WI38 (cell line): Measurements from ENCODE around the gene METTL26.

Source experiments
- H3K4me3 ChIP-seq: 2 replicates; pipeline ENCODE4 v1.5.1; 2011; ENCODE audit warnings: low read depth, mild to moderate bottlenecking, control low read depth, low read length
- CTCF ChIP-seq: IDR thresholded peaks from 2 replicates; pipeline ENCODE4 v1.5.1; 2012; ENCODE audit warnings: low read depth, mild to moderate bottlenecking, control low read depth, low read length

METTL26 gene

DNA sequence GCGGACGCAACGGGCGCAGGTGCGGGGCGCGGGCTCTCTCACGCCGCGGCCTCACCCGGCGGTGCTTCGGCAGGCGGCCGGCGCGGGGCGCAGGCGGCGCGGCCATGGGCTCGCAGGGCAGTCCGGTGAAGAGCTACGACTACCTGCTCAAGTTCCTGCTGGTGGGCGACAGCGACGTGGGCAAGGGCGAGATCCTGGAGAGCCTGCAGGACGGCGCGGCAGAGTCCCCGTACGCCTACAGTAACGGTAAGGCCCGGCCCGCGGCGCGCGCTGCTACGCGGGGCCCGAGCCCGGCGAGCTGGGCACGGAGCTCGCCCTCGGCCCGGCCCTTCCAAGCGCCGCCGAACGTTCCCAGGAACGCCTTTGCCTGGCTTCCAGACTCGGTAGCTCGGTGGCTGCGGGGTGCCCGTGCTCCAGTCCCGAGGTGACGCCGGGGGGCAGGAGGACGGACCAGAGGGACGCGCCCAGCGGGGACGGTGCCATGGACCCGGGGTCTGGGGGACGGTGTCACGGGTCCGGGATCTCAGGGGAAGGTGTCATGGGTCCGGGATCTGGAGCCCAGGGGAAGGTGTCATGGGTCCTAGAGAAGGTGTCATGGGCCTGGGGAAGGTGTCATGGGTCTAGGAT lies 45.8 kb downstream of the METTL26 start:
- TF ChIP-seq CTCF: no peak
- peak overlapping the region; percentile 87 for H3K4me3 ChIP-seq

DNA sequence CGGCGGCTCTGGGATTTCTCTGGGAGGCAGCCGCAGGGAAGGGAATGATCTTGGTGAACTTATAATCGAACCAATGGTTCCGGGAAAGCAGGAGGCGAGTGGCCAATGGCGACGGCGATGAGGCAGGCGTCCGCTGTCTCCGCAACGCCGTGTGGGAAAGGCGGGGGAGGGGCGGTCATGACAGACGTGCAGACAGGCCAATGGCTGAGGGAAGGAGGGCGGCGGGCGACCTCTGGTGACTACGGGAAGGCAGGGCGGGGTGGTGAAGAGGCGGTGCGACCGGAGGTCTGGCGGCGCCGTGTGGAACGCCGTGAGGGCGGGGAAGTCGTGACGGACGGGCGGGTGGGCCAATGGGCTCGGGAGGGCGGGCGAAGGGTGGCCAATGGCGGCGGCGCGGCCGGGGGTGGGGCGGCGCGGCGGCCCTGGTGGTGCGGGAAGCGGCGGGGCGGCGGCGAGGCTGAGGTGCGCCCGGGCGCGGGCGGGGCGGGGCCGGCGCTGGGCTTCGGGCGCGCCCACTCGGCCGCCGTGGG lies 46.4 kb downstream of the METTL26 start, which contains the start of gene RAB40C:
RAB40C (plus strand) TSS at position 409 of the 530 bp plus-strand sequence. CDS start 226 bp downstream, outside the sequence.
- TF ChIP-seq CTCF: no peak
- peak within 1 kb of the TSS; percentile 87 for H3K4me3 ChIP-seq

DNA sequence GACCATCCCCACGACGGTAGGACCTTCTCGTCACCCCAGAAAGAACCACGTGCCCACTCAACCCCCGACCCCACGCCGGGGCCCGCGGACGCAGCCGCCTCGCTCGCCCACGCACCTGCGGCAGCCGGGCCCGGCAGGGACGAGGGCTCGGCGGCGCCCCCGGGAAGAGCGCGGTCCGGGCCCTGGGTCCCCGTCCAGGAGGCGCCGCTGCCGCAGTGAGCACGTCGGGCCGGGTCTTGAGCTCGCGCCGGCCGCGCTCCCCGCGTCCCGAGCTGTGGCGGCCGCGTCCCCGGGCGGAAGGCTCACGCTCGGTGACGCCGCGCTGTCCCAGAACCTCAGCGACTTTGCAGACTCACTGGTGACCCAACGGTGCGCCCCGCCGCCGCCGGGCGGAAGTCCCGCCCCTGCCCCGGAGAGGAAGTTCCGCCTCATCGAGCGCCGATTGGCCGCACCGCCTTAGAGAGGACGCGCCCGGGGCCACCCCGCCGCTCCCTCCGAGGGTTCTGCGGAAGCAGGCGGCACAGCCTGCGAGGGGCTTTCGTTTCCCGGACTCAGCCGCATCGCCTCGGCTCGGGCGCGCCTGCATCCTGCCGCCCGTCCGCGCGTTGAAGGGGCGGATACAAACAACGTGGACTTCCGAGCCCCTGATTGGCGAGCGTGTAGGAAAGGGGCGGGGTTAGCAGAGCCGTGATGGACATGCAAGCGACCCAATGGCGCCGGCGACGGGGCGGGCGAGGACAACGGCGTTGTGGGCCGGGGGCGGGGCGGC lies 47.0 kb downstream of the METTL26 start:
- TF ChIP-seq CTCF: no peak
- peak overlapping the region; percentile 79 for H3K4me3 ChIP-seq

GRCh38 chr16:588639-588888 lies 47.5 kb downstream of the METTL26 start:
- peak overlapping the region; percentile 79 for H3K4me3 ChIP-seq
- no peak for TF ChIP-seq CTCF

GRCh38 chr16:586645-587590 lies 49.2 kb downstream of the METTL26 start:
- no peak for TF ChIP-seq CTCF
- no peak overlapping the region for H3K4me3 ChIP-seq

DNA sequence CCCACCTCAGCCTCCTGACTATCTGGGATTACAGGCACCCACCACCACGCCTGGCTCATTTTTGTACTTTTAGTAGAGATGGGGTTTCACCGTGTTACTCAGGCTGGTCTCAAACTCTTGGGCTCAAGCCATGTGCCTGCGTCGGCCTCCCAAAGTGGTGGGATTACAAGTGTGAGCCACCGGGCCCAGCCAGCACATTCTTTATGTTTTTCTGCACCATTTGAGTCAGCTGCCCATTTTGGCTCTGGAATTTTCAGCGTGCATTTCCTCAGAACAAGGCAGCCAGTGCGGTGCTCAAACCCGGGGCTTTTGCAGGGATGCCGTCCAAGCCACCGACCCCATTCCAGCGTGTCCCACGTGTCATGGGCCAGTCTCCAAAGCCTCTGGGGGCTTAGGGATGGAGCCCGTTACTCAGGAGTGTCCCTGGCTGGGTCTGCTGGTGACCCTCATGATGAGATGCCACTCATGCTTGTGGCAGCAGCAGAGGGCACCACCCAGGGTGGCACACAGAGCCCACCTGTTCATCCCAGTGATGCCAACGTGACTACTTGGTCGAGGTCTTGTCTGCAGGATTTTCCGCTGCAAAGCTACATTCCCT lies 50.0 kb downstream of the METTL26 start:
- no peak for TF ChIP-seq CTCF
- H3K4me3 ChIP-seq: no peak overlapping the region
